ENCODE measurements around the gene GRID2.
"Not testable (repeated sequence)": the region's sequence is repeated elsewhere in the genome, so short reads cannot be mapped to it uniquely, and the experiment has no call there.

GRID2 gene

DNA sequence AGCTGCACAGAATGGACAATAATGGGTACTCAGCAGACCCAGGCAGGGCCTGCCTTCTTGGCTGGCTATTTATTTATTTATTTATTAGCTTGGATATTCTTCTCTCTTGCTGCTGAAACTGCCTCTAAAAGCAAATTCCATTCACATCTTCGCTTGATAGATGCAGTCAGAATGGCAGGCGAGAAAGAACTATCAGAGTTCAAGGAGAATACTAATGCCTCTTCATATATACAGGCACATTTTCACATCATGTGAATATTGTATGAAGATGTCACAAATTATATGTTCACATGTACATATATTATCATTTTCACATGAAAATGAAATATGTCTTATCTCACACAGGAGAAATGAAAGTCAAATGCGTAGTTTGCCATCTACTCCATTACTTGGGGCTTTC, 1045.1 kb downstream of the GRID2 start:
- DNase-seq = no peak

- DNase-seq = no peak
These were observed 1048.1 kb downstream of the GRID2 start for GRCh38 chr4:93351846-93352245.

GRCh38 chr4:93355411-93355810, 1051.6 kb downstream of the GRID2 start:
- no peak for DNase-seq

DNA sequence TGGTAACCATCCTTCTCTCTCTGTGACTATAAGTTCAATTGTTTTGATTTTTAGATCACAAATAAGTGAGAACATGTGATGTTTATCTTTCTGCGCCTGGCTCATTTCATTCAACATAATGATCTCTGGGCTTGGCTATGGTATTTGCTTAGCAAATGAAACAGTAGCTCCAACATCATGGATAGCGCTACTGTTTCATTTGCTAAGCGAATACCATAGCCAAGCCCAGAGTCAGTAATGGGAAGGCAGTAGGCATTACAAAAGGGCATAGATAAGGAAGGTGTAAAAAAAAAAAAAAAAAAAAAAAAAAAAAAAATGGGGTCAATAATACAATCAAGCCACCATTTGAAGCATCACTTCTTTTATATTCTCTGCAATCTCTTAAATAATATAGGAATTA, 1055.8 kb downstream of the GRID2 start:
- no peak for DNase-seq

DNA sequence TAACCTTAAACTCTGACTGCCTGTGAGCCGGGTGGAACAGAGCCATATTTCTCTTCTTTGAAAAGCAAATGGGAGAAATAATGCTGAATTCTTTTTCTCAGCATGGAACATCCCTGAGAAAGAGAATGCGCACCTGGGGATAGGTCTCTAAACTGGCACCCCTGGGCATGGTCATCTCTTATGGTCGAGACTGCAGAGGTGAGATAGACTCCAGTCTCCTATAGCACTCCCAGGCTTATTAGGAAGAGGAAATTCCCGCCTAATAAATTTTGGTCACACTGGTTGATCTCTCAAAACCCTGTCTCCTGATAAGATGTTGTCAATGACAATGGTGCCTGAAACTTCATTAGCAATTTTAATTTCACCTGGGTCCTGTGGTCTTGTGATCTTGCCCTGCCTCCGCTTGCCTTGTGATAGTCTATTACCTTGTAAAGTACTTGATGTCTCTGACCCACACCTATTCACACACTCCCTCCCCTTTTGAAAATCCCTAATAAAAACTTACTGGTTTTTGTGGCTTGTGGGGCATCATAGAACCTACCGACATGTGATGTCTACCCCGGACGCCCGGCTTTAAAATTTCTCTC, 1062.5 kb downstream of the GRID2 start:
- DNase-seq = not testable (repeated sequence)

- no peak for DNase-seq
These were observed 1065.2 kb downstream of the GRID2 start for GRCh38 chr4:93368968-93369367.

DNA sequence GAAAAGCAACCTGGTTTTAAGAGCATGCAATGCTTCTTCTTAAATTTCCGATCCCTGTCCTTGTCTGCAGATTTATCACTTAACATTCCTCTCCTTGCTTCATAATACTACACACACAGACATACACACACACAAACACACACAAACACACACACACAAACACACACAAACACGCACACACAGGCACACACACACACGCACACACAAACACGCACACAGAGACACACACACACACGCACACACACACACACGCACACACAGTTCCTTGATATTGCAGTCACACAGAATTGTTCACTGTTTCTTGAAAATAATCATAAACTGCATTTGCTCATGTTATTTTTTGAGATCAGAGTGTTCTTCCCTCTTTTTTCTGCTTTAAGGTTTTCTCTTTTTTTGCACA, 1066.5 kb downstream of the GRID2 start:
- no peak for DNase-seq

DNA sequence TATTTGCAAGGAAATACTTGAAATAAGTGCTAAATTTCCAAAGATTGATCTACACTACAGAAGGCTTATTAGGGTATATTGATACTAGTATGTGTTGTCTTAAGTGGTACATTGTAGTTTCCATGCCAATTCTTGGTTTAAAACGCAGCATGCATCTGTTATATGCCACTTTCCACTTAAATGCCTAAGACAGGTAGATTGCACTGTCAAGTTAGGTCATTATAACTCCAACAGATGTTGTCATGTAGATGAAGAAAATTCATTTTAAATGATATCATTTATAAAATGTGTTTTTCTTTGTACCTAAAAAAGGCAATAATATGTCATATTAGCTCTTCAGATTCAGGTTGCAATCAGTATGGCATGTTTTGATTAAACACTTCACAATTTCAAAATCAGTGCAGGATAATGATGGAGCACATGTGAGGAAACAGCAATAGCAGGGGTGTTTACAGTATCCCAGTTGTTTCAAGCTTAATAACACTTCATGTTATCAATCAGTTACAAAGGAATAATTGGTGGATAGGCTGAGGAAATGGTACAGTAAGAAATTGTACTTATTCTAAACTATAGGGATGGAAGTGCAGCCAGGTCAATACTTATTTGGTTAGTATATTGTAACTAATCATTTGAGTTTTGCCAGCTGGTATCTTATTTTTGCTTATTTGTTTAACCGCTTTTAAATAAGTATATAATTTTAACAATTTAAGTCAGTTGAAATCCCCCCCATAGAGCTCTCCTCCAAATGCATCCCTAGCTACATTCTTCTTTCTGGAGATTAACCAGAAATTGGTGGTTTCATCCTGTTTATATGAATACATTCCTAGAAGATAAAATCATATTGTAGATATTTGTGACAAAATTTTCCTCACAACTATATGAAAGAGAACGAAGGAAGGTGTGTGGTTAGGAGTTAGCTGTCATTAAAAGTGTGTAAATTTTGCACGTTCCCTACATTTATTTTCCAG, 1070.4 kb downstream of the GRID2 start:
- DNase-seq = no peak

- DNase-seq = no peak
These were observed 1080.5 kb downstream of the GRID2 start for GRCh38 chr4:93384241-93384640.

GRCh38 chr4:93384887-93385286, 1081.1 kb downstream of the GRID2 start:
- no peak for DNase-seq

GRCh38 chr4:93394545-93395081, 1090.8 kb downstream of the GRID2 start:
- no peak for DNase-seq

DNA sequence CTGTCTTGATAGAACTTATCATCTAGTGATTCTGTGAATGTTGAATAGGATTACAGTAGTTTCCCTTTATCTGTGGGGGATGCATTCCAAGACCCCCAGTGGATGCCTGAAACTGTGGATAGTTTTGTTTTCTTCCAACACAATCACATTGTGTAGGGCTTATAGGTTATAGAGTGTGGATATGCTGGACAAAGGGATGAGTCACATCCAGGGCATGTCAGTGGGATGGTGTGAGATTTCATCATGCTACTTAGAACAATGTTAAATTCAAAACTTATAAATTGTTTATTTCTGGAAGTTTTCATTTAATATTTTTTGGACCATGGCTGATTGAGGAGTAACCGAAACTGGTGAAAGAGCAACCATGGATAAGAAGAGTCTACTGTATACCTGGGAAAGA, 1092.5 kb downstream of the GRID2 start:
- DNase-seq = no peak

DNA sequence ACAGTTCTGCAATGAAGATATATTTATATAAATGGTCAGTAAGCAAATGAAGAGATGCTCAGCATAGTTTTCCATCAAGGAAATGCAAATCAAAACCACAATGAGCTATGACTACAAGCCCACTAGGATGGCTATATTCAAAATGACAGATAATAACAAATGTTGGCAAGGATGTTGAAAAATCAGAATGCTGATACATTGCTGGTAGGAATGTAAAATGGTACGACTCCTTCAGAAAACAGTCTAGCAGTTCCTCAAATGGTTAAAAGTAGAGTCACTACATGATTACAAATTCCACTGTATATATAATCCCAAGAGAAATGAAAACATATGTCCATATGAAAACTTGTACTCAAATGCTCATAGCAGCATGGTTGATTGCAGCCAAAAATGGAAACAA, 1099.8 kb downstream of the GRID2 start:
- no peak for DNase-seq

GRCh38 chr4:93407493-93408275, 1103.9 kb downstream of the GRID2 start:
- DNase-seq = no peak

- no peak for DNase-seq
These were observed 1105.3 kb downstream of the GRID2 start for GRCh38 chr4:93409035-93409434.

GRCh38 chr4:93414041-93414550, 1110.3 kb downstream of the GRID2 start:
- DNase-seq = no peak

DNA sequence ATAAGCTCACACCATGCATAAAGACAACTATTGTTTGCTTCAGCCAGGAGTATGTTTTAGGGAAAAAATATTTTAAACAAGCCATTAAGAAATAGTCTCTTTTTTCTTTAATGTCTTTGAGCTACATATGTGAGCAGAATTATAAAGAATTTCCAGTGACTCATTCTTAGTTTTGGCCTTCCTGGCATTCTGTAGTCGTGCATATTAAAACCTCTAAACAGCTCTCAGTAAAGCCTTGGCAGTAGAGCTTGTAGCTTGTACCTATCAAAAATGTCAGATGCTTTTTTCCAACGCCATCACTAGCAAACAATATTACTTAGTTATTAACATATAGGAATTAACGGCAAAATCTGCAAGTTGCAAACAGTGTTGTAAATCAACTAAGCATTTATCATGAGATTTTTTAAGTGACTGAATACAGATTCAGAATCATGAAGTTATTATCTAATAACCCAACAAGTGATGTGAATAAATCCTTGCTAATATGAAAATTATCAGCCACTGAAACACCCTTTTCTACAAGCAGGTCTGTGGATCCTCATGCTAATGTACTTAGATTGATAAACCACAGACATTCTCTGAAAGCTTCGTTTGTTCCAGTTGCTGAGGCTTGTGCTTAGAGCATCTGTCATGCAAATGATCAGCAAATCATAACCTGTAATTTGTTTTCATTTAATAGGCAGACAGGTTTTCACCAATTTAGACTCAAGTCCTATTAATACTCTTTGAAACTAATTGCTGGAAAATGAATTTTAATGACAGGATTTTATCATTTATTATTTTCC, 1112.8 kb downstream of the GRID2 start:
- no peak for DNase-seq

DNA sequence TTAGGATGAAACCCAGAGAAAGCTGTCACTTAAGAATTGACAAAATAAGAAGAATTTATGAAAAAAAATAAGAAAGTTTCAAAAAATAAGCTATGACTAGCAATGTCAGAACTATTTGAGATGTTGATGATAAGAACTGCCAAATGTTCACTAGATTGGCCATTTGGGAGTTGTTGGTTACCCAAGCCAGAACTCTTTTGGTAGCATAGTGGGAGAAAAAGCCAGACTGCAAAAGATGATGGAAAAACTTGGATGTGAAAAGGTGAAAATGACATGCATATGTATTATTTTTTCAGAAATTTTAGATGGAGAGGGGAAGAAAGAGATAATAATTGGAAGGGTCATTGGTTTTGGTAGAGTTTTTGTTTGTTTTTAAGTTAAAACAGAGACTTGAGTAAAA, 1127.6 kb downstream of the GRID2 start:
- DNase-seq = no peak

DNA sequence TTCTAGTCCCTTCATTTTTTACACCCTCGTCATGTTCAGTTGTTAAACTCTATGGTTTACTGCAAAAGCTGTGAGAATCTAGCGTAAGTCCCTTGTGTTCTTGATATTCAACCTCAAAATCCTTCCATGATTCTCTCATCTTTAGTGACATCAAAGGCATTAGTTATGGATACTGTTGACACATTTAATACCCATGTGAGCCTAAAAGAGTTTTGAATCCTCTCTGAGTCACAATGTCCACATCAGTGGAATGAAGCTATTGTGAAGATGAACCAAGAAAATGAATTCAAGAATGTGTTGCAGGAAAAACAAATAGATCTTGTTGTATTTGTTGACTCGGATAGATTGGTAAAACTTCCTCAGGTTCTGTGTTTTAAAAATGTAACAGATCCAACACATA, 1130.1 kb downstream of the GRID2 start:
- no peak for DNase-seq

- DNase-seq = no peak
These were observed 1132.3 kb downstream of the GRID2 start for GRCh38 chr4:93436000-93436626.

DNA sequence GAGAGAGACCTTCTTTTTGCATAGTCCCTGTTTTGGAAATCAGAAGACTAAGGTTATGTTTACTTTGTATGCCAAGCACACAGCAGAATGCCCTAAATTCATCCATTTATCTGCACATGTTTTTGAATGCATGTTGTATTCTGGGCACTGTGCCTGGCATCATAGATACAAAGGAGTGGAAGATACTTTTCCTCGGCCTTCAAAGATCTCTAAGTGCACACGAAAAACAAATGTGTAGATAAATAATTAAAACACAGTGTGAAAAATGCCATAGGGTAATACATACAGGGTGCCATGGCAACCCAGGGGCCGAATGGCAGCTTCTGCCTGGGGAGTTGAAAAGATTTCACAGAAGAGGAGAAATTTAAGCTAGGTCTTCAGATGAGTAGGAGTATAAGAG, 1134.2 kb downstream of the GRID2 start:
- DNase-seq = no peak

- DNase-seq = no peak
These were observed 1141.1 kb downstream of the GRID2 start for GRCh38 chr4:93444860-93445259.

Data from stimulated activated CD8-positive, alpha-beta memory T cell treated with anti-CD3 and anti-CD28 coated beads, Interleukin-4, amount 100 ng/mL, for 48 hours (primary cell).